Activated gamma-delta T cell treated with anti-CD3 and anti-CD28 coated beads, Interleukin-2, amount 50 U/mL, for 16 hours (primary cell): ENCODE results near the gene XRCC3.

Source experiments
- DNase-seq: peaks from one replicate; pipeline ENCODE4 v3.0.0-alpha.2; 2020; ENCODE audit warnings: low read depth

The XRCC3 gene

DNA sequence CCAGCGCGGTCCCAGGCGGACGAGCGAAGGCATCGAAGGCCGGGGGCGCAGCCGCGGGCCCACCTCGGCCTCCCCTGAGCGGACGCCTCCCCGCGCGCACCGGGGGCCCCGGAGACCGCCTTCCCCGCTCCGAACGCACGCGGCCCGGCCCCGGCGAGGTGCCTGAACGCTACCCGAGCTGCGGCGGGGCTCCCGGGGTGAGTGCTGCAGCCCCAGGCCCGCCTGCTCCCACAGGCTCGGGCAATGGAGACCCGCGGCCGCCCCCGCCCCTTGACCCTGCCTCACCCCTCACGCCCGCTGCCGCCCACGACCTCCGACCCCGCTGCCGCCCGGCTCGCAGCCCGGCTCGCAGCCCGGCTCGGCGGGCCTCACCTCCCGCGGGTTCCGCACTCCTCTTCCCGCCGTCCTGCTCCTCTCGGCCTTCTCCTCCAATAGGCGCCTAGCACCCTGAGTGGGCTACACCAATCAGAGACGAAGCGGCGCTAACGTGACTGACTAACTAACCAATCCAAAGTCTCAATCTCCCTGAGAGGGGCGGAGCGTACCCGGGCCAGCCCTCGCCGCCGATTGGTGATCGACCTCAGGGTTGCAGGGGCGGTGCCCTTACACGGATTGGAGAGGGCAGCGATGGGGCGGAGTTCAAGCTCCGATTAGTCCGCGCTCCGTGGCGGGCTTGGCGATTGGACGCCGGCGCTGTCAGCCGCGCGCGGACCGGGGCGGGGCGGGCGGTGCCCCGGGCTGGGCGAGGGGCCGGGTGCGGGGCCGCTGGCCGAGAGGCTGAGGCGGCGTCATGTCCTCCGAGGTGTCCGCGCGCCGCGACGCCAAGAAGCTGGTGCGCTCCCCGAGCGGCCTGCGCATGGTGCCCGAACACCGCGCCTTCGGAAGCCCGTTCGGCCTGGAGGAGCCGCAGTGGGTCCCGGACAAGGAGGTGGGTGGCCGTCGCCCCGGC, at the start of gene XRCC3, which contains the start of gene ZFYVE21:
TSS of gene XRCC3 (minus strand) at position 400 of the 949 bp plus-strand sequence. CDS start 4,364 bp downstream, outside the sequence.
TSS of gene ZFYVE21 (plus strand) at position 759 of the 949 bp plus-strand sequence. CDS start at position 791, 32 bp downstream.
- DNase-seq: peak; percentile 100

DNA sequence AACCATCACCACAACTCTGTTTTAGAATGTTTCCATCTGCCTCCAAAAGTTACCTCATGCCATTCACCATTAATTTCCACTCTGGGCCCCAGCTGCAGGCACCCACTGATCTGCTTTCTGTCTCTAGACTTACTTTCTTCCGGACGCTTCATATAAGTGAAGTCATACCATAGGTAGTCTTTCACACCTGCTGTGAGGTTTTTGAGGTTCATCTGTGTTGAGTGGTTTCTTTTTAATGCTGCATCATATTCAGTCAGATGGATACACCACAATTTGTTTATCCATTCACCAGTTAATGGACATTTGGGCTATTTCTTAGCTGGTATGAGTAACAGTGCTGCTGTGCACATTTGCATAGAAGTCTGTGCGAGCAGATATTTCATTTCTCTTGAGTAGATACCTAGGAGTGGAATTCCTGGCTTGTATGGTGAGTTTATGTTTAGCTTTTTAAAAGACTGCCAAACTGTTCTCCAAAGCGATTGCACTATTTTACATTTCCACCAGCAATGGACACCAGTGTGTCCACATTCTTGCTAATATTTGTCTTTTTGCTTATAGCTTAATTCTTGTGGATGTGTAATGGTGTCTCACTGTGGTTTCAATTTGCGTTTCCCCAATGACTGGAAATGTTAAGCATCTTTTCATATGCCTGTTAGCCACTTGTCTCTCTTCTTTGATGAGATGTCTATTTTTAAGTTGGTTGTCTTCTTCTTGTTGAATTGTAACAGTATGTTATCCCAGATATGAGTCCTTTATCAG, 48.7 kb upstream of the XRCC3 start:
- no peak for DNase-seq

DNA sequence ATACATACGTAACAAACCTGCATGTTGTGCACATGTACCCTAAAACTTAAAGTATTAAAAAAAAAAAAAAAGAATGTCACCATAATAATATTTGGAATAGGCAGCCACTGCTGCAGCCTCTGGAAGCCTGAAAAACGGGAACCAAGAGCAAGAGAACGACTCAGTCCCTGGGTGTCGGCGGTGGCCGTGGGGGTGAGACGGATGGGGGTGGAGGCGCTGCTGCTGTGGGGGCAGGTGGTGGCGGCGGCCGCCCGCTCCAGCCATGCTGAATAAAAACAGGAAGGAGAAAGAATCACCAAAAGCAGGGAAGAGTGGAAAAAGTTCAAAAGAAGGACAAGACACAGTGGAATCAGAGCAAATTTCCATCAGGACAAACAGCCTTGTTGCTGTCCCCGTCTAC, 47.3 kb upstream of the XRCC3 start:
- no peak for DNase-seq

DNA sequence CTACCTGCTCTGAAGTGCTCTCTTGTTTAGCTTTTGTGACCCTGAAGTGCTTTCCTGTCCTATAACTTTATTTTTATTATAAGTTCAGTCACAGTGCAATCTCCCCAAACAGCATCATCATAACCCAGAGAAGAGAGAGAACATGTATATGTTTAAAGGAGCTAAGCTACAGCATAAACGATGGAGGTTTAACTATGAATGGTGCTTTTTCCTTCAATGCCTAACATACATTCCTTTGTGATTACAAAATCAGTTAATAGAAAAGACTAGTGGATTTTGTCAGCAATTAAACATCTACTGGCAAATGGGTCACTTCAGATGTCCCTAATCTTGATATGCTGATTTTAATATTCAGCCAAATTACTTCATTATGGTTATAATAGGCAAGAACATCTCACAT, 46.8 kb upstream of the XRCC3 start:
- no peak for DNase-seq

DNA sequence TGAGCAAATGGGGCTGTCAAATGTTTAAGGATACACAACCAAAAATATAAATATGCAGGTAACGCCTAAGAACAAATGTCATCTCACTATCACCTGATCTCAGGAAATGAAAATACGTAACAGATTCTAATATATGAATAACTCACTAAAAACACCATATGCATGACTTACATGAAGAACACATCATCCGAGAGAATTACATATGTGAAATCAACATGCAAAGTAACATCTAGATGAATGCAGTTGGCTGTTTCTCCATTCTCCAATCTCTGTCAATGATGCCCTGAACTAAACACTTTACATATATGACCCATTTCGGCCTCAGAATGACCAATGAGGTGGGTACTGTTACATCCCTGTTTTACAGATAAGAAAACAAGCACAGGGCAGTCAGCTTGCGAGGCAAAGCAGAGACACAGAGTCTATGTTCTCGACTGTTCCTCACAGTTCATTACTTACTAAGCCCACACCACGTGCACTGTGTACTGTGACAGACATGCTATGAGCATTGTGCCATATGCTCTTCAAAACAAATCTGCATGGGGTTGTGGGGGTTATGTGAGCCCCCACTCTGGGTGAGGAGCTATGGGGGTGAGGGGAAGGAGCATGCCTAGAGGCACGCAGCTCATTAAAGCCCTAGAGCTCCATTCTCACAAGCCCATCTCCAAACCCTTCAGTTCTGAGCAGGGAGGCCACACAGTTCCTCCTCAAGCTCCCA, 43.0 kb upstream of the XRCC3 start:
- DNase-seq: no peak

DNA sequence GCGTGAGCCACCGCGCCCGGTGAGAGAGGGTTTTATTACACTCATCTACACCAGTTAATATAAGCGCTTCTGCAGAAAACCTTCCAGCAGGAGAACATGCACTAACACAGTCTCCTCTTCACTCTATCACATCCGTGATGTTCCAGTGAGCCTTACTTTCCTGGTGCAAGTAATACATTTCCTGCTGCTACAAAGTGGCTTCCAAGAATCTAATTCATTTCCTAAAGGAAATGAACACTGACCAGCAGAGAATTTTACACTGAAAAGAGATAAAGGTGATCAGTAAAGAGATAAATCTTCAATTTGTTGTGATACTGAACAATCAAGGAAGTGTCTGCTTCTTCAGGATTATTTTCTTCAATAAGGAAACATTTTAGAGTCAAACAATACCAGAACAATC, 39.8 kb upstream of the XRCC3 start:
- DNase-seq: no peak

DNA sequence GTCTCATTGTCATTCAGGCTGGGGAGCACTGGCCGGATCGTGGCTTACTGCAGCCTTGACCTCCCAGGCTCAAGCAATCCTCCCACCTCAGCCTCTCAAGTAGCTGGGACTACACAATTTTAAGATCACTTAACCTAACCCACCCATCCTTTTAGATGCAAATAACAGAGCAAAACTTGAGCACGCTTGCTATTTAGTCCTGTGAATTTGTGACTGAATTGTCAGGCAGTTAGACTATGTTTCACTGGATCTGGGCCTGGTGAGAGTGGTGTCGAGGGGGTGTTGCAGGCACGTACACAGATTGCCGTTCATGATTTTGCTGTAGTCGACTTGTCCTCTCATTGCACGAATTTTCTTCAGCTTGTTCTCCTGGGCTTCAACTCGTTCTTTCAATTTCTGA, 38.5 kb upstream of the XRCC3 start:
- no peak for DNase-seq

DNA sequence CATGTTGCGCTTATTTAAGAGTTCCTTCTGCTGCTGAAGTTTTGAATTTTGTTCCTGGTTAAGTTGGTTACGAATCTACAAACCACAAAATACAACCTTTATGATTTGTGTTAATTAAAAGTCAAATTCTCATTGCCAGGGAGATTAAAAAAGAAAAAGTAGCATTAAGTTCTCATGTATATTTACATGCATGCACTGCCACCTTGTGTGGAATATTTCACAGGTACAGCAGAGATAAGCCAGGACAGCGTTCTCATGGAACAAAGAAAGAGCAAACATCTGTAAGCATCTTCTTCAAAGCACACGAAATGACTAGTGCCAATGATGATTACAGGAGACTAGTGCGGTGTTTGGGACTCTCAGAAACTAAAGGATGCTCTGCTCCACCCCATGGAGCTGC, 34.6 kb upstream of the XRCC3 start:
- no peak for DNase-seq

DNA sequence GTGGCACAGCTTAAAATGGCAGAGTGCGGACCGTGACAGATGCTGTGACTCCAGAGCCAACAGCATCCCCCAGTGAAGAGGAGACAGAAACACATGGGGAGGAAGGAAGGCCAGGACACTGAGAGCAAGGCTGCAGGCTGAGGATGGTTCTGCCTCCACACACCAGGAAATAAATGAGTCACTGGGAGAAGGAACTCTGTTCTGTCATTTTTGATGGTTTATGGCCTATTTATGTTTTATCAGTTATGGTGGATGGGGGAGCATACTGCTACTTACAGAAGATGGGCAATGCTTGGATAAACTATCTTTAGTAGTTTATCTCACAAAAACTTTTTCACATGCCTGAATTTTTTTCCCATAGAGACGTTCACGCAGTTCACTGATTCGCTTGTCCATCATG, 34.2 kb upstream of the XRCC3 start:
- DNase-seq: no peak

DNA sequence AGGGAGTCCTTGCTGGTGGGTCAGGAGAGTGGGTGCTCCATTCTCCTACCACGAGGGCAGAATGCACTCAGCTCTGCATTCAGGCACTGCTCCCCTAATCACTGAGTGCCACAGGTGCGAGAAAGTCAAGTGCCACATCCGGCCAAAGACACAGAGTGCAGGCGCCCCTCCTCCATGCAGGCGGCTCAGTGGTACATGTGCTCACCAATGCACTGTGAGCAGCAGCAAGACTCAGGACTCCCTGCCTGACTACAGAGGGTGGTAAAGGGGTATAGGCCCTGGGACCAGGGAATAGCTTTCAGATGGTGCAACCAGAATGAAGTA, 33.2 kb upstream of the XRCC3 start:
- peak; percentile 31 for DNase-seq

DNA sequence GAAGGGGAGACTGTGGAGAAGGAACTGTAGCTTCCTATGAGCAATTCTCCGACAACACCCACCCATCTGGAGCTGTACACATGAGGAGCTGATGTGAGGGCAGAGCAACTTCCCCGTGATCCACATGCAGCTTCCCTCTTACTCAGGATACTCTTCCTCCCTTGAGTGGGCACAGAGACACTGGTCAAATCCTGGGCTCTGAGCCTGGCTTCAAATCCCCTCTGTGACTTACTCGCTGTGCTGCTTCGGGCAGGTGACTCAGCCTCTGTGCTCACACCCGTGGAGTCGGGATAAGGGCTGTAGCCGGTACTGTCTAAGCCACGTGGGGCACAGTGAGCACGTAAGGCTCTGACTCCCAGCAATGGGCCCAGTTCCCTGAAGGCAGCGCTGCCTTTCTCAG, 31.4 kb upstream of the XRCC3 start:
- no peak for DNase-seq

DNA sequence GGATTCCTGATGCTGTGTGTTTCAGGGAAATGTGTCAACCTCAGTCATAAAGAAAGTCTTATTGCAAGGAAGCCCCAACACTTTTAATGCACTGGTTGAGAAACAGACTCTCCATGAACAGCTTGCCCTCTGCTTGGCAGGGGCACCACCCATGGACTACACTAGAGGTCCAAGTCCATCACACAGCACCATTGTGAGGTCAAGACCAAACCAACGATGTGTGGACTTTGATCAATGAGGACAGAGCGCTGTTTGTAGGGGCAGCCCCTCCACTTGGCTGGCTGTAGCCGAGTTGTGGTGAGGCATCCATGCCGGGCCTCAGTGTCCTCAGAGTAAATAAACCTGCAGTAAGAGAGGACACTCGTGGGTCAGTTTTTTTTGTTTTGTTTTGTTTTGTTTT, 30.2 kb upstream of the XRCC3 start:
- DNase-seq: no peak

DNA sequence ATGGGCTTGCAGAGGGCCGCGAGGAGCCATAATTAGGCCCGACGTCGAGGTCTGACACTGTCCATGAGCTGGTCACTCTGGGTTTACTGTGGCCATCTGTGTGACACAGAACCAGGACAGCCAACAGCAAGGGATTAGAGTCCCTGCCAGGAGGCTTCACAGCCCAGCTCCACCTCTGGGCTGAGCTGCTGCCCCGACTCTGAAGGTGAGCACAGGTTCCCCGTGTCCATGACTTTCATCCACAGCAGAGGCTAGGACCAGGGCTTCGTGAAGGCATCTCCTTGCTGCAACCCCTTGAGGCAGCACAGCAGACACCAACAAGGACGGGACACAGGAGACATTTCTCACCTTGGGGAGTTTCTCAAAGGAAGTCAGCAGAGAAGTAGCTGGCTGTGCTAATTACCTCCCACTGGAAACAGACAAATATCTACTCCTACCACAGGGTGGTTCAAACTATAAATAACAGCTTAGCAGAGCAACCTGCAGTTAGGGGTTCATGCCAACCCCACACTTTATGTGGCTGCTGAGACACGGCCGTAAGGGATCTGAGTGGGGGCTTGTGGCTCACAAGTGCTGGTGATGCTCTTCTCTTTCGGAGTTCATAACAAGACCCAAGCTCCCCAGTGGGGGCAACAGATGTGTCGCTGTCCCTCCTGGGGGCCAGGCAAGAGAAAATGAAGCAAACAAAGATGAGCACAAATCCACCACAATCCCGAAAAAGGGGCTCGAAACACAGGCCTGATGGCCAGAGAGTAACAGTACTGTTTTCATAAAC, 29.6 kb upstream of the XRCC3 start:
- no peak for DNase-seq

DNA sequence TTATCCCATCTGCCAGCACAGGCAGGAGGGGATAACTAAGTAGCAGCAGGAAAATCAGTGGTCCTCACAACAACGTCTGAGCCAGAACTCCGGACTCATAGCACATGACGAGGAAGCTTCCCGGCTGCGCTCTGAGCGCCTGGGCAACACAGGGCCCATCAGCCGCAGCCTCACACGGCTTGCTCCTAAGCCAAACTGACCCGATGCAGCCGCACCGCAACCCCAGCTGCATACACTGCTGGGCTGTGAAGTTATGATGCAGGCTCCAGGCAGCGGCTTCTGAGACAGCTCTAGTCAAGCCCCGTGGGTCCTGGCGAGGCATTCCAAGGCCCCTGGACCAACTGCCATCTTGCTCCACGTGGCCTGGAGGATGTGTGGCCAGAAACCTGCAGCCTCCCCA, 28.4 kb upstream of the XRCC3 start:
- no peak for DNase-seq

DNA sequence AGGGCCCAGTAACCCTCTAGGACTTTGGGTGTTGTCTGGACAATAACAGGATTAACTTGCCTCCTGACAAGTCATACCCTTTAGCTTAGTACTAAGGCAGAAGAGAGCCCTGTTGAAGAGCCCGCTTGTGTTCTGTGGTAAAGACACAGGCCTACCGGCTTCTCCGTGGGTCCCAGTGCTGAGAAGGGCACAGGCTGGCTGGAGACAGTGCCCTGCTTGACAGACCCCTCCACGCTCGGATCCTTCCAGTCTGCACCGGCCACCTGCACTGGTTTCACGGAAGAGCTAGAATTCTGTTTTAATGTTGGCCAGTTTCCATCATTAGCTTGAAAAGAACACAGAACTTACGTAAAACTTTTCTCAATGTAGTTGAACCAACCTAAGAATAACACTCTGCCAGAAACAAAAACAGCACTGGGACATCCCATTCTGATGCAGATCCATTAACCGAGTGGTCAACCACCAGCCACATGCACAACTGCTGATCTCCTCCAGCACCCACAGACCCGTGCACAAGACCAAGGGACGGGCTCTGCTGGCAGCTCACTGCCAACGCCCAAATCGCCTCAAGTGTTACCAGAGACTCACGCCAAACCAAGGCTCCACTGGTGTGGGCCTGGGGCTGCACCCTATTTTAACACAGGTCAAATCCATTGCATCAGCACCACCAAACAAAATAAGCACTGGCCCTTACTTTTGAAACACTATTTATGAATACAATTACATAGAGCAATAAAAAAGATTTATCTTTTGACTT, 27.4 kb upstream of the XRCC3 start:
- no peak for DNase-seq

DNA sequence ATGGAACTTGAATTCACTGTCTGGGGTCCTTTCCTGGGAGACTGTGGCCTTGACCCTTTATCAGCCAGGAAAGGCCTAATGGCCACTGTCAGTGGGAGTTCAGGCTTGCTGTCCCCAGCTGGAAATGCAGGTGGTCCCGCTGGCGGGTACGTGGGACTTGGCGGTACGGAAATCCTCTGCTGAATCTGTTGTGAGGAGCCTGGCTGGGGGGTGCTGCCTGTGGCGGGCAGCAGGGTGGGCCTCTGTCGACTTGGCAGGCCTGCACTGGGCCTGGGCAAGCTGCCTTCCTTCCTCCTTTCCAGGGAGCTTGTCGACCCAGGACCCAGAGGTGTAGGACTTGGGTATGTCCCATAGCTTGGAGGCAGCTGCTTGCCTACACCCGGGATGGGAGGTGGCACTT, 26.6 kb upstream of the XRCC3 start:
- DNase-seq: no peak

DNA sequence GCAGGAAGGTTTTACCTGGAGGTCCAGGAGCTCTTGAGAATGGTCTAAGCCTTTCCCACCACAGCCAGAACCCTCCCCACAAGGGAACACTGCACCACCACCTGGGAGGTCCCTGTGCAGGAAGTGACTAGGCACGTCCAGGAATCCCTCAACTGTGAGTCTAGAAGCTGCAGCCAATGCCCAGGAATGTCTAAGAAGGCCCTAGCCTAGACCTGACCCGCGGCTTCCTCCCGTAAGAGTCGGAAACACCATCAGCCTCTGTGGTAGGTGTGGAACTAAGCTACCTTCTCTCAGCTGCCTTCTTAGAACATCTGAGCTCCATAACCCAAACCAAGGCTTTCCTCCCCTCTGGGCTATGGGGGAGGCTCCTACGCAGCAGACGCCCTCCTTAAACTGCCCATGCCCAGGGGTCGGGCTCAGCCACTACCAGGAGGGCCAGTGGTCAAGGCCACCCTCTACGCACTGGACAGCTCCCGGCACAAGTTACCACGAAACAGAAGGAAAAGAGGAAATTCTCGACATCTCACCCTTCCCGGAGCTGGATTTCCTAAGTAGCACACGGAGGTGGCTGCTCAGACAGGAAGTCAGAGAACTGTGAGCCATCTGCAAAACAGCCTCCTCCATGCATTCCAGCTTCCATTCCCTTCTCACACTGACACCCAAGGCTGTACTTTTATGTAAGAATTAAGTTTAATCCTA, 25.9 kb upstream of the XRCC3 start:
- no peak for DNase-seq

DNA sequence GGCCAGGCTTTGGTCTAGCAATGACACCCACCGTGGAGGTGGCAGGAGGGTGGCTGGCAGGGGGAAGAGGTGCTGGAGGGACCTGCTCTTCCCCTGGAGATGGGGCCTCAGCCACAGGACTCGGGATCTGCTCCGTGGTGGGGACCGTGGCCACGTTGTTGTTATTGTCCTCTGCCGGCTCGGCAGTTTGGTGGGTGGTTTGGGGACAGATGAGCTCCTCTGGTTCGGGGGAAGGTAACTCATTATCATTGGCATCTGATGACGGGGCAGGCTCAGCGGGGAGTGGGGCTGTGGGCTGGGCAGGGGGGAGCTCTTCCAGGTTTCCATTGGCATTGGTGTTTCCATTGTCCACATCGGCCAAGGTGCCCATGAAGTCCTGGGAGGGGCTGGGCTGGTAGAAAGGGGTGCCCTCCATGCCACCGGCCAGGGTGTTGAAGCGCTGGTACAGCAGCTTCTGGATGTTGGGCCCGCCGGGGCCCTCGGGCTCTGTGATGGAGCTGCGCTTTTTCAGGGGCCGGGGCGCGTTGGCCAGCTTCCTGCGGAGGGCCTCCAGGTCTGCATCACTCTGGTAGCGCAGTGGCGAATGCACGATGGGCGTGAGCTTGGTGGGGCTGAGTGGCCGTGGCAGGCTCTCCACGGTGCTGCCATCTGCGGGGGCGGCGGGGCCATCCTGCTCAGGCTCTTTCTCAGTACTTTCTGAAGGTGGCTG, 24.7 kb upstream of the XRCC3 start:
- DNase-seq: no peak

DNA sequence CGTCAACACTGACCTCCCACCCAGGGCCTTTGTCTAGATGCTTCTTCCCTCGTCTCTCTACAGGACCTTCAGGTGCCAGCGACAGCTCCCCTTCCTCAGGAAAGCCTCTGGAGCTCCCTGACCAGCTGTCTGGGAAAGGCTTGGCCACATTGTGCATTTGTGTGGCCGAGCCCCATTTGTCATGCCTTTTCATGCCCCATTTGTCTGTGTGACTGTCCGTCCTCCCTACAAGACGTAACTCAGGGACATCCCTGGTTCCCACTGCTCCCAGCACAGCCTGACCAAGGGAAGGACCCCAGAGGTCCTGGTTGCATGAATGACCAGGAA, 24.2 kb upstream of the XRCC3 start:
- no peak for DNase-seq
